NCI-H1417 (cell line): ENCODE measurements around the gene NAT8L.
"Not testable (repeated sequence)": the region's sequence is repeated elsewhere in the genome, so short reads cannot be mapped to it uniquely, and the experiment has no call there.

ENCODE experiments used
- DNase-seq, 3 experiments: peaks; one replicate each; lab custom pipeline; 2025; lab: John Stamatoyannopoulos, UW

NAT8L gene

GRCh38 chr4:2059046-2059725 lies at the start of gene NAT8L:
NAT8L (plus strand) TSS chr4:2059327; CDS start chr4:2059512, 185 bp downstream.
- DNase-seq, result peak; percentile 65 to 76 (median 66)

GRCh38 chr4:2009651-2010233 lies 49.4 kb upstream of the NAT8L start:
- DNase-seq, result peak; percentile 33 to 84 (median 81)

GRCh38 chr4:2011583-2011982 lies 47.5 kb upstream of the NAT8L start:
- DNase-seq, result no peak

- DNase-seq, result no peak
Measured at GRCh38 chr4:2015008-2015407, 44.1 kb upstream of the NAT8L start.

GRCh38 chr4:2021358-2022018 lies 37.6 kb upstream of the NAT8L start:
- DNase-seq, result not testable (repeated sequence)

GRCh38 chr4:2024683-2025082 lies 34.4 kb upstream of the NAT8L start:
- DNase-seq, result no peak

GRCh38 chr4:2025817-2026216 lies 33.3 kb upstream of the NAT8L start:
- no peak for DNase-seq

GRCh38 chr4:2027120-2027519 lies 32.0 kb upstream of the NAT8L start:
- DNase-seq, result not testable (repeated sequence)

- not testable (repeated sequence) for DNase-seq
Measured at GRCh38 chr4:2031161-2031560, 28.0 kb upstream of the NAT8L start.

- no peak for DNase-seq
Measured at GRCh38 chr4:2036327-2036726, 22.8 kb upstream of the NAT8L start.

GRCh38 chr4:2036866-2037265 lies 22.3 kb upstream of the NAT8L start:
- no peak for DNase-seq

GRCh38 chr4:2040391-2041238 lies 18.5 kb upstream of the NAT8L start:
- DNase-seq, result peak in 1 of 3 experiments; percentile 51

- DNase-seq, result peak; percentile 72 to 89 (median 80)
Measured at GRCh38 chr4:2041239-2042130, 17.6 kb upstream of the NAT8L start.

- peak in 2 of 3 experiments; percentile 48 to 67 for DNase-seq
Measured at GRCh38 chr4:2042204-2042946, 16.8 kb upstream of the NAT8L start.

- peak in 1 of 3 experiments; percentile 38 for DNase-seq
Measured at GRCh38 chr4:2042947-2043395, 16.2 kb upstream of the NAT8L start.

- no peak for DNase-seq
Measured at GRCh38 chr4:2043396-2044118, 15.6 kb upstream of the NAT8L start.

- no peak for DNase-seq
Measured at GRCh38 chr4:2044119-2044485, 15.0 kb upstream of the NAT8L start.

GRCh38 chr4:2044542-2045517 lies 14.3 kb upstream of the NAT8L start:
- DNase-seq, result no peak
